ENCODE data around the gene TJP3.

TJP3 gene

GRCh38 chr19:3672993-3673392 is 35.2 kb upstream of the TJP3 start:
- H3K4me1 ChIP-seq (ENCODE audit: insufficient read depth, poor library complexity, severe bottlenecking): no peaks in the 10 kb centered on the region
- TF ChIP-seq, protein P1, sequence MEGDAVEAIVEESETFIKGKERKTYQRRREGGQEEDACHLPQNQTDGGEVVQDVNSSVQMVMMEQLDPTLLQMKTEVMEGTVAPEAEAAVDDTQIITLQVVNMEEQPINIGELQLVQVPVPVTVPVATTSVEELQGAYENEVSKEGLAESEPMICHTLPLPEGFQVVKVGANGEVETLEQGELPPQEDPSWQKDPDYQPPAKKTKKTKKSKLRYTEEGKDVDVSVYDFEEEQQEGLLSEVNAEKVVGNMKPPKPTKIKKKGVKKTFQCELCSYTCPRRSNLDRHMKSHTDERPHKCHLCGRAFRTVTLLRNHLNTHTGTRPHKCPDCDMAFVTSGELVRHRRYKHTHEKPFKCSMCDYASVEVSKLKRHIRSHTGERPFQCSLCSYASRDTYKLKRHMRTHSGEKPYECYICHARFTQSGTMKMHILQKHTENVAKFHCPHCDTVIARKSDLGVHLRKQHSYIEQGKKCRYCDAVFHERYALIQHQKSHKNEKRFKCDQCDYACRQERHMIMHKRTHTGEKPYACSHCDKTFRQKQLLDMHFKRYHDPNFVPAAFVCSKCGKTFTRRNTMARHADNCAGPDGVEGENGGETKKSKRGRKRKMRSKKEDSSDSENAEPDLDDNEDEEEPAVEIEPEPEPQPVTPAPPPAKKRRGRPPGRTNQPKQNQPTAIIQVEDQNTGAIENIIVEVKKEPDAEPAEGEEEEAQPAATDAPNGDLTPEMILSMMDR (IDR thresholded peaks at IDR 0.05; ENCODE audit: poor library complexity, severe bottlenecking): no peak
- no peak for ATAC-seq (ENCODE audit: low read depth)
- no peak overlapping the region for H3K27ac ChIP-seq (ENCODE audit: poor library complexity, severe bottlenecking)
- DNase-seq (ENCODE audit: low spot score): no peak
- no peaks in the 10 kb centered on the region for H3K27me3 ChIP-seq (ENCODE audit: insufficient read depth, poor library complexity, severe bottlenecking)
- H3K4me3 ChIP-seq (ENCODE audit: severe bottlenecking): no peak overlapping the region
- no peaks in the 10 kb centered on the region for H3K9me3 ChIP-seq (ENCODE audit: severe bottlenecking)
- no peaks in the 10 kb centered on the region for H3K36me3 ChIP-seq (ENCODE audit: low read depth)

GRCh38 chr19:3673506-3674439 is 34.4 kb upstream of the TJP3 start:
- no peak overlapping the region for H3K4me3 ChIP-seq (ENCODE audit: severe bottlenecking)
- no peak overlapping the region for H3K27ac ChIP-seq (ENCODE audit: poor library complexity, severe bottlenecking)
- ATAC-seq (ENCODE audit: low read depth): no peak
- H3K36me3 ChIP-seq (ENCODE audit: low read depth): no peaks in the 10 kb centered on the region
- no peaks in the 10 kb centered on the region for H3K27me3 ChIP-seq (ENCODE audit: insufficient read depth, poor library complexity, severe bottlenecking)
- no peak for DNase-seq (ENCODE audit: low spot score)
- H3K4me1 ChIP-seq (ENCODE audit: insufficient read depth, poor library complexity, severe bottlenecking): no peaks in the 10 kb centered on the region
- no peaks in the 10 kb centered on the region for H3K9me3 ChIP-seq (ENCODE audit: severe bottlenecking)
- TF ChIP-seq, protein P1 (IDR thresholded peaks at IDR 0.05; ENCODE audit: poor library complexity, severe bottlenecking): no peak

DNA sequence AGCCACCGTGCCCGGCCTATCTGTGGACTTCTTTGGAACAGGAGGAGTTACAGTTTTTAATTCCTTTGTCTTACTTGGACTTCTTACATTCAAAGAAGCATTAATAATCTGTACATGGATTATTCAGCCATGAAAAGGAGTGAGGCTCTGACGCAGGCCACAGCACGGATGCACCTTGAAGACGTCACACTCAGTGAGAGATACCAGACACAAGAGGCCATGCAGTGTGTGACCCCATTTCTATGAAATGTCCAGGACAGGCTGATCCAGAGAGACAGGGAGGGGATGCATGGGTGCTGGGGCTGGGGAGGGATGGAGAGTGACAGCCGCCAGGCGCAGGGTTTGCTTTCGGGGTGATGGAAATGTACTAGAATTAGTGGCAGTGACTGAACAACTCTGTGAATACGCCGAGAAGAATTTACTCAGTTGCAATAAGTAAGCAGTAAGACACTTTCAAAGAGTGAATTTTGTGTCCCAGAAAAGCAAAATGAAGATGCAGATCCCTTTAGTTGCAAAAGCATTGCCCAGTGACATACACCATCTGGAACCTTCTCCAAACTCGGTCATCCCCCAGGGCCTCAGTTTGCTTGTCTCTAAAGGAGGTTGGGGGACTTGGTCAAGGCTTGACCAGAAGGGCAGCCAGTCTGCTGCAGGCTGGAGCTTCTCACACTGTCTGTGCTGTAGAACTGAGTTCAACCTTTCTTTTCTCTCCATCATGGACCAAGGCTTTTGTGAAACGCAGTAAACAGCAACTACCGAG is 33.2 kb upstream of the TJP3 start:
- Histone ChIP-seq H3K36me3 (ENCODE audit: low read depth) (no peaks in the 10 kb centered on the region), H3K27ac (ENCODE audit: poor library complexity, severe bottlenecking) (no peak overlapping the region), H3K4me3 (ENCODE audit: severe bottlenecking) (no peak overlapping the region), H3K9me3 (ENCODE audit: severe bottlenecking) (no peaks in the 10 kb centered on the region), H3K27me3 (ENCODE audit: insufficient read depth, poor library complexity, severe bottlenecking) (no peaks in the 10 kb centered on the region), H3K4me1 (ENCODE audit: insufficient read depth, poor library complexity, severe bottlenecking) (no peaks in the 10 kb centered on the region)
- ATAC-seq (ENCODE audit: low read depth) (no peak), DNase-seq (ENCODE audit: low spot score) (no peak)
- TF ChIP-seq, protein P1 (IDR thresholded peaks at IDR 0.05; ENCODE audit: poor library complexity, severe bottlenecking): no peak

DNA sequence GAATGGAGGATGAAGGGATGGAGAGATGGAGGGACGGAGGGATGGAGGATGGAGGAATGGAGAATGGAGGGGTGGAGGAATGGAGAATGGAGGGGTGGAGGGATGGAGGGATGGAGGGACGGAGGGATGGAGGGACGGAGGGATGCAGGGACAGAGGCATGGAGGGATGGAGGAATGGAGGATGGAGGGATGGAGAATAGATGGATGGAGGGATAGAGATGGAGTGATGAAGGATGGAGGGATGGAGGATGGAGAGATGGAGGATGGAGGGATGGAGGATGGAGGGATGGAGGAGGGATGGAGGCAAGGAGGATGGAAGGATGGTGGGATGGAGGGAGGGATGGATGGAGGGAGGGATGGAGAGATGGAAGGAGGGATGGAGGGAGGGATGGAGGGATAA is 30.0 kb upstream of the TJP3 start:
- H3K9me3 ChIP-seq (ENCODE audit: severe bottlenecking): no peaks in the 10 kb centered on the region
- H3K36me3 ChIP-seq (ENCODE audit: low read depth): no peaks in the 10 kb centered on the region
- H3K27me3 ChIP-seq (ENCODE audit: insufficient read depth, poor library complexity, severe bottlenecking): no peaks in the 10 kb centered on the region
- ATAC-seq (ENCODE audit: low read depth) (no peak), DNase-seq (ENCODE audit: low spot score) (no peak)
- no peak overlapping the region for H3K27ac ChIP-seq (ENCODE audit: poor library complexity, severe bottlenecking)
- TF ChIP-seq, protein P1 (IDR thresholded peaks at IDR 0.05; ENCODE audit: poor library complexity, severe bottlenecking): no peak
- no peak overlapping the region for H3K4me3 ChIP-seq (ENCODE audit: severe bottlenecking)
- H3K4me1 ChIP-seq (ENCODE audit: insufficient read depth, poor library complexity, severe bottlenecking): no peaks in the 10 kb centered on the region
